Inflammatory macrophage treated with lipopolysaccharide for 4 hours (primary cell): ENCODE measurements around the gene CXCL3.
A peak's percentile ranks its signal among the peaks of the same experiment; 100 is the strongest.

Source experiments
- DNase-seq: peaks from one replicate; pipeline ENCODE4 v3.0.0-alpha.2; 2020

CXCL3 gene

GRCh38 chr4:74012130-74012529, 26.4 kb downstream of the CXCL3 start:
- DNase-seq = peak; percentile 29

GRCh38 chr4:74009307-74009706, 29.2 kb downstream of the CXCL3 start:
- peak; percentile 66 for DNase-seq

DNA sequence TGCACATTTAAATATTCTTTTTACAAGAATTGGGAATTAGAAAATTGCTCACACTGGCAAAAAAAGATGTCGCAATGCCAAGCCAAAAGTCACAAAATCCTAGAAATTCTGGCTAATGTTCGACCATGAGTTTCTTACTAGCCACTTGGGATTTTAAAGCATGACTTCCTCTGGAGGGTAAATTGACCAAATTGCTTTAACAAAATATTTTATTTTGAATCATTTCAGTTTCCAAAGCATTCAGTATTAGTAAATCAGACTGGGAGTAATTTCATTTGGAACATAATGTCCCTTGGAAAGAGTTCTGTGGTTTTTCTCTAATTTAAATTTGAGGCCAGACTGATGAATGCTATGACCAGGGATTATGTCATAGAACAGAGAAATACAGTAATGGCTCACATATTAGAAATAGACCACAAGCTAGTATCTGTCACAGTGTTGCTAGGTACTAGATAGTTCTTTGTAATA, 32.4 kb downstream of the CXCL3 start:
- peak; percentile 36 for DNase-seq

- no peak for DNase-seq
Measured at GRCh38 chr4:74005528-74005927, 33.0 kb downstream of the CXCL3 start.

- DNase-seq = no peak
Measured at GRCh38 chr4:74004668-74005067, 33.8 kb downstream of the CXCL3 start.

- no peak for DNase-seq
Measured at GRCh38 chr4:74000301-74000700, 38.2 kb downstream of the CXCL3 start.

GRCh38 chr4:73998040-73999011, 40.2 kb downstream of the CXCL3 start, which contains the start of gene CXCL5:
Gene CXCL5, minus strand, starts transcription at chr4:73998677. Its CDS starts 96 bp downstream, at chr4:73998581.
- DNase-seq = peak; percentile 37

DNA sequence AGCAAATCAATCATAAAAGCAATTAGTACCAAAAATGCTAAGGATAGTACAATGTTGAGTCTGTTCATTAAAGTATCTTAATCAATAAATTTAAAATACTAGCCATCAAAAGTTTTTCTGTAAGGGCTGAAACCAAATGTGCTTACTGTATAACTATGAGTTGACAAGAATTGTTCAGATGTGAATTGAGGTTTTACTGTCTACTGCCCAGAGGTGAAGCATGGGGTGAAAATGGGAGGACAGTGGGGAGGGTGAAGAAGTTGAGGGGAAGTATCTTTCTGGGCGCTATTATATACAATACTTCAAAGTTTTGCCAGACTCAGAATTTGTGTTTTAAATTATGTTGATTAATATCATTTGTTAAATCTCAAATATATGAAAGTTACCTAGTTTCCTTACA, 46.4 kb downstream of the CXCL3 start:
- no peak for DNase-seq

GRCh38 chr4:73991742-73992000, 46.8 kb downstream of the CXCL3 start:
- no peak for DNase-seq

GRCh38 chr4:73990988-73991741, 47.3 kb downstream of the CXCL3 start:
- DNase-seq = peak; percentile 27

DNA sequence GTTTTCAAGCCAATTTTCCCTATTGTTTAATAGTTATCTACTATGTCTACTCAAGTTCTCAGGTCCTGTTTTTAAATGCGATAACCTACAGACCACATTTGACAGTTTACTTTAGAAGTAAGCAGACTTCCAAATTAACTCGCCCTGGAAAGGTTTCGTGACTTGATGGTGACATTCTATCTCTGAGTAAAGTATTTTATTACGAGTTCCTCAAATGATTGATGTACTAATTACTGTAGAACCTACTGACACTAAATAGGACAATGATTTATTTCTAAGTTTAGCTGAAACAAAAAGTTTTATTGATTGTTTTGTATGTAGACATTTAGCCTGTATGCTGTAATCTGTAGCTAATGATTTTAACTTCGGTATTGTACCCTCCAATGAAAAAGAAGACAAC, 48.6 kb downstream of the CXCL3 start:
- no peak for DNase-seq

DNA sequence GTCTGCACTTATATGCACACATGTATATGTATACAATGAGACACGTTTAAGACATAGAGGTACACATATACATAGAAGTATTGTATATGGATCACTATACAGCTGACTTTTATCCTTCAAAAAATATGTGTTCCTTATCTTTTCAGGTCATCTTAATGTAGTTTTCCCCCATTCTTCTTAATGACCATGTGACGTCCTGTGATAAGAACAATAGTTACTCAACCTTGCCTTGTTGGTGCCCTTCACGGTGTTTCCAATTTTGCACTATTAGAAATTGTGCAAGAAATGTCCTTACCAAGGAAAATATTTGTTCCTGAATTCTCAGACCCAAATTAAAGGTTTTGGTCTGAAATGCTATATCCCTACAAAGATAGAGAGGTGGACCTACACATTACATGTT, 49.5 kb downstream of the CXCL3 start:
- DNase-seq = no peak

- DNase-seq = peak; percentile 11
Measured at GRCh38 chr4:73988061-73988460, 50.4 kb downstream of the CXCL3 start, which contains the start of gene PPBP. Gene PPBP, minus strand, starts transcription at chr4:73988190. Its CDS starts 87 bp downstream, at chr4:73988103.
